OCI-LY1 (cell line): ENCODE results near the gene NTNG1.

Source experiments
- H2AFZ ChIP-seq: fragments of 200-600 bp; sonication (generic), shearing (Covaris generic); 2 replicates; pipeline ENCODE4 v1.6.0; 2014; ENCODE audit warnings: antibody characterized with exemption, mild to moderate bottlenecking, low read length
- H3F3A ChIP-seq: fragments of 200-600 bp; sonication (generic), shearing (Covaris generic); 2 replicates; pipeline ENCODE4 v1.6.0; 2014; ENCODE audit warnings: mild to moderate bottlenecking, antibody characterized with exemption, low read length, moderate library complexity; ENCODE audit not compliant: insufficient read depth
- H3K27ac ChIP-seq: fragments of 200-600 bp; sonication (generic); 2 replicates; pipeline ENCODE4 v1.5.1; 2014; ENCODE audit warnings: low read length, mixed run types, mild to moderate bottlenecking, low read depth; ENCODE audit not compliant: poor library complexity, severe bottlenecking
- H3K27me3 ChIP-seq: fragments of 200-600 bp; sonication (generic); 2 replicates; pipeline ENCODE4 v1.6.0; 2014; ENCODE audit warnings: antibody characterized with exemption, mild to moderate bottlenecking, low read length, moderate library complexity; ENCODE audit not compliant: insufficient read depth
- H3K36me3 ChIP-seq: fragments of 200-600 bp; sonication (generic); 2 replicates; pipeline ENCODE4 v1.6.1; 2014; ENCODE audit warnings: mild to moderate bottlenecking, antibody characterized with exemption, low read length, moderate library complexity, mixed read lengths; ENCODE audit not compliant: insufficient read depth
- H3K4me1 ChIP-seq: fragments of 200-600 bp; sonication (generic); 2 replicates; pipeline ENCODE4 v1.5.1; 2014; ENCODE audit warnings: mild to moderate bottlenecking, low read length, moderate library complexity; ENCODE audit not compliant: insufficient read depth, severe bottlenecking
- H3K4me2 ChIP-seq: fragments of 200-600 bp; sonication (generic), shearing (Covaris generic); 2 replicates; pipeline ENCODE4 v1.6.1; 2014; ENCODE audit warnings: low read length
- H3K4me3 ChIP-seq: fragments of 200-600 bp; sonication (generic); 2 replicates; pipeline ENCODE4 v1.5.1; 2014; ENCODE audit warnings: low read length, low read depth, mild to moderate bottlenecking, mixed read lengths; ENCODE audit not compliant: poor library complexity, severe bottlenecking
- H3K79me2 ChIP-seq: fragments of 200-600 bp; shearing (Covaris generic); 2 replicates; pipeline ENCODE4 v1.6.1; 2016; ENCODE audit warnings: mixed run types, low read length, mixed read lengths; ENCODE audit not compliant: insufficient read depth
- H3K9ac ChIP-seq: fragments of 200-600 bp; sonication (generic), shearing (Covaris generic); 2 replicates; pipeline ENCODE4 v1.6.1; 2014; ENCODE audit warnings: mild to moderate bottlenecking, low read length, mixed read lengths
- H3K9me2 ChIP-seq: fragments of 200-600 bp; sonication (generic), shearing (Covaris generic); 2 replicates; pipeline ENCODE4 v1.6.1; 2014; ENCODE audit warnings: low read depth, mild to moderate bottlenecking, low read length, mixed read lengths
- H3K9me3 ChIP-seq: fragments of 200-600 bp; shearing (Covaris generic); 2 replicates; pipeline ENCODE4 v1.6.1; 2014; ENCODE audit warnings: low read length, mixed read lengths
- H4K20me1 ChIP-seq: fragments of 200-600 bp; sonication (generic), shearing (Covaris generic); 2 replicates; pipeline ENCODE4 v1.6.0; 2016; ENCODE audit warnings: mild to moderate bottlenecking, low read length; ENCODE audit not compliant: insufficient read depth
- CTCF ChIP-seq: fragments of 200-600 bp; sonication (generic), shearing (Covaris generic); IDR thresholded peaks from 2 replicates; pipeline ENCODE4 v1.5.1; 2017; ENCODE audit warnings: mild to moderate bottlenecking, antibody characterized with exemption, low read length, moderate library complexity, mixed read lengths
- EZH2 ChIP-seq: fragments of 200-600 bp; sonication (generic), shearing (Covaris generic); IDR thresholded peaks from 2 replicates; pipeline ENCODE4 v1.8.0; 2017; ENCODE audit warnings: borderline replicate concordance, mixed run types, mild to moderate bottlenecking, antibody characterized with exemption, low read length, moderate library complexity, mixed read lengths

Gene NTNG1

DNA sequence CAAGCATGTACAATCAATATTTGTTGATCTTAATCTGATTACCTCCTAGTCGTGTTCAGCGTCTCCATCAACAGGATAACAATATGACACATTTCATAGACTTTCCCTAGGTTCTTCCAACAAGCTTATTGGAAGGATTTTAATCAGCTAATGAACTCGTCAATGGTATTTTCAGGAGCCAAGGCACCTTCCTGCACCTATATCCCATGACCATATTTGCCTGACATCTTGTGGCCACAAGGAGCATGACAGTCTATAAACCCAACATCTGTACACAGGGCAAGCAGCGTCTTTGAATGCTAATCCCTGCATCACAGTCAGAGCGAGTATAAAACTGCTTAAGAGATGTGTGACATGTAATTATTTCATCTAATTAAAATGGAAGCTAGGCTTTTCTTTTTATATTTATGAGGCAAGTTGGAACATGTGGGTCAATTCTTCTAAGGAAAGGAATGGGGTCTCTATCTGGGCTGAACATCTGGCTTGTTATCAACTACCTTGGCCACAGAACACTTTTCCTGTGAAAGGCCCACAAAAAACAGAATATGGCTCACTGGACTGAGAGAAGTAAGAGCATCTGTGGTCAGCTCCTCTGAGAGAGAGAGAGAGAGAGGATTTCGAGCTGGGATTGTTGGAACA, 388.8 kb downstream of the NTNG1 start:
- Histone ChIP-seq H3K9ac (no peak overlapping the region), H3K4me3 (no peak overlapping the region), H3K27ac (no peak overlapping the region), H3F3A (no peaks in the 10 kb centered on the region), H4K20me1 (no peaks in the 10 kb centered on the region), H2AFZ (no peak overlapping the region), H3K4me2 (no peak overlapping the region), H3K36me3 (no peaks in the 10 kb centered on the region), H3K4me1 (no peaks in the 10 kb centered on the region), H3K9me2 (no peaks in the 10 kb centered on the region), H3K9me3 (no peaks in the 10 kb centered on the region), H3K27me3 (no peaks in the 10 kb centered on the region), H3K79me2 (no peaks in the 10 kb centered on the region)
- TF ChIP-seq CTCF (peak; percentile 87), EZH2 (no peak)

GRCh38 chr1:107530543-107530942, 389.7 kb downstream of the NTNG1 start:
- no peaks in the 10 kb centered on the region for H3K27me3 ChIP-seq
- no peak overlapping the region for H3K27ac ChIP-seq
- H2AFZ ChIP-seq = no peak overlapping the region
- H3K9ac ChIP-seq = no peak overlapping the region
- no peaks in the 10 kb centered on the region for H3K9me3 ChIP-seq
- H3K4me2 ChIP-seq = no peak overlapping the region
- no peaks in the 10 kb centered on the region for H3K36me3 ChIP-seq
- no peaks in the 10 kb centered on the region for H3K79me2 ChIP-seq
- H4K20me1 ChIP-seq = no peaks in the 10 kb centered on the region
- TF ChIP-seq CTCF (no peak), EZH2 (no peak)
- H3K4me1 ChIP-seq = no peaks in the 10 kb centered on the region
- no peaks in the 10 kb centered on the region for H3K9me2 ChIP-seq
- no peak overlapping the region for H3K4me3 ChIP-seq
- H3F3A ChIP-seq = no peaks in the 10 kb centered on the region

GRCh38 chr1:107531065-107531908, 390.4 kb downstream of the NTNG1 start:
- Histone ChIP-seq H3K36me3 (no peaks in the 10 kb centered on the region), H3F3A (no peaks in the 10 kb centered on the region), H3K4me3 (no peak overlapping the region), H3K4me2 (no peak overlapping the region), H3K79me2 (no peaks in the 10 kb centered on the region), H3K9me2 (no peaks in the 10 kb centered on the region), H3K27ac (no peak overlapping the region), H3K27me3 (no peaks in the 10 kb centered on the region), H3K9me3 (no peaks in the 10 kb centered on the region), H3K9ac (no peak overlapping the region), H4K20me1 (no peaks in the 10 kb centered on the region), H3K4me1 (no peaks in the 10 kb centered on the region), H2AFZ (no peak overlapping the region)
- TF ChIP-seq EZH2 = no peak
- TF ChIP-seq CTCF = no peak
